KMS-11 (cell line): ENCODE measurements around the gene TGFB3.

Experiments used
- H2AFZ ChIP-seq: fragments of 200-600 bp; sonication (generic); 2 replicates; pipeline ENCODE4 v1.6.1; 2016; ENCODE audit warnings: antibody characterized with exemption, mixed run types, low read depth
- H3K27ac ChIP-seq: fragments of 200-600 bp; sonication (generic); 2 replicates; pipeline ENCODE4 v1.6.1; 2016; ENCODE audit warnings: mild to moderate bottlenecking, mixed run types
- H3K27me3 ChIP-seq: fragments of 200-600 bp; sonication (generic); 2 replicates; pipeline ENCODE4 v1.6.1; 2017; ENCODE audit warnings: mild to moderate bottlenecking, low read depth, mixed run types, moderate library complexity; ENCODE audit not compliant: insufficient read depth
- H3K36me3 ChIP-seq: fragments of 200-600 bp; sonication (generic); 2 replicates; pipeline ENCODE4 v1.6.1; 2017; ENCODE audit warnings: mild to moderate bottlenecking, mixed run types; ENCODE audit not compliant: insufficient read depth
- H3K4me1 ChIP-seq: fragments of 200-600 bp; sonication (generic); 2 replicates; pipeline ENCODE4 v1.6.1; 2016; ENCODE audit warnings: mild to moderate bottlenecking, low read depth, mixed run types; ENCODE audit not compliant: poor library complexity, severe bottlenecking
- H3K4me2 ChIP-seq: fragments of 200-600 bp; sonication (generic); 2 replicates; pipeline ENCODE4 v1.7.0; 2016; ENCODE audit warnings: mild to moderate bottlenecking, mixed run types
- H3K4me3 ChIP-seq: fragments of 200-600 bp; sonication (generic); IDR thresholded peaks from 2 replicates; pipeline ENCODE4 v1.6.1; 2017; ENCODE audit warnings: low read depth, low read length, mixed read lengths; ENCODE audit not compliant: insufficient read depth
- H3K79me2 ChIP-seq: fragments of 200-600 bp; sonication (generic); 2 replicates; pipeline ENCODE4 v1.6.1; 2016; ENCODE audit warnings: low read depth, mixed run types; ENCODE audit not compliant: insufficient read depth
- H3K9ac ChIP-seq: fragments of 200-600 bp; sonication (generic); 2 replicates; pipeline ENCODE4 v1.6.1; 2016; ENCODE audit warnings: mild to moderate bottlenecking, mixed run types
- H4K20me1 ChIP-seq: fragments of 200-600 bp; sonication (generic); 2 replicates; pipeline ENCODE4 v1.6.1; 2016; ENCODE audit warnings: mild to moderate bottlenecking, mixed run types; ENCODE audit not compliant: insufficient read depth
- CTCF ChIP-seq: fragments of 200-600 bp; sonication (generic); conservative IDR thresholded peaks from 2 replicates; pipeline ENCODE4 v1.6.1; 2017; ENCODE audit warnings: low read depth, mild to moderate bottlenecking, antibody characterized with exemption, low read length, moderate library complexity, mixed read lengths

Gene TGFB3

DNA sequence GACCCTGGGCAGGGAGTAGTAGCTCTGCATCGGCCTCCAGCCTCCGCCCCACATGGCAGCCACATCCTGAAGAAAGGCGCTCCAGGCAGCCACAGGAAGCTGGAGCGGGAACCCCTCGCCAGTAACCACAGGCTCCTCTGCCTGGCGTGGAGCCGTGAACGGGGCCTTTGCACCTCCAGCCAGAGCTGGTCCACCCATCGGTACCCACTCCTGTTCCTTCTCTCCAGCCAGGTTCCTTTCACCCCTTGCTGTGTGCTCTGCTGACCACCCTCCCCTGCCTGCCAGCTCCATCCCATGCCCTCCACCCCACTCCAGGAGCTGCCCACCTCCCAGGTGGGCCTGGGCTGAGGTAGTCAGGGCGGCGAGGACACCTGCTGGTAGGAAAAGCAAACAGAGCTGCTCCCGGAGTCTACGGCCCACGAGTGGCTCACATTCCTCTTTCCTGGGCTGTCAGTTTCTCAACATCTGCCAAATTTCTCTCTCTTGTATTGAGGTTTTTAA is 2.7 kb downstream of the TGFB3 start:
- no peak overlapping the region for H3K4me2 ChIP-seq
- H2AFZ ChIP-seq: no peak overlapping the region
- no peak overlapping the region for H3K4me3 ChIP-seq
- H3K27ac ChIP-seq: no peak overlapping the region
- no peaks in the 10 kb centered on the region for H3K27me3 ChIP-seq
- no peak overlapping the region for H3K9ac ChIP-seq
- no peaks in the 10 kb centered on the region for H4K20me1 ChIP-seq
- peak; percentile 48 for TF ChIP-seq CTCF
- peaks cover 11% of the 10 kb centered on the region for H3K4me1 ChIP-seq
- no peaks in the 10 kb centered on the region for H3K79me2 ChIP-seq
- no peaks in the 10 kb centered on the region for H3K36me3 ChIP-seq

GRCh38 chr14:75978249-75978731 is 3.5 kb downstream of the TGFB3 start:
- TF ChIP-seq CTCF: no peak
- Histone ChIP-seq H3K79me2 (no peaks in the 10 kb centered on the region), H3K36me3 (no peaks in the 10 kb centered on the region), H3K27me3 (no peaks in the 10 kb centered on the region), H3K4me2 (no peak overlapping the region), H3K4me1 (peaks cover 10% of the 10 kb centered on the region), H3K9ac (no peak overlapping the region), H2AFZ (no peak overlapping the region), H3K27ac (no peak overlapping the region), H3K4me3 (no peak overlapping the region), H4K20me1 (no peaks in the 10 kb centered on the region)

GRCh38 chr14:75977582-75977943 is 4.2 kb downstream of the TGFB3 start:
- TF ChIP-seq CTCF: no peak
- Histone ChIP-seq H3K36me3 (no peaks in the 10 kb centered on the region), H3K4me2 (no peak overlapping the region), H3K4me3 (no peak overlapping the region), H3K79me2 (no peaks in the 10 kb centered on the region), H3K27ac (no peak overlapping the region), H3K4me1 (peaks cover 5% of the 10 kb centered on the region), H2AFZ (no peak overlapping the region), H3K27me3 (no peaks in the 10 kb centered on the region), H4K20me1 (no peaks in the 10 kb centered on the region), H3K9ac (no peak overlapping the region)

DNA sequence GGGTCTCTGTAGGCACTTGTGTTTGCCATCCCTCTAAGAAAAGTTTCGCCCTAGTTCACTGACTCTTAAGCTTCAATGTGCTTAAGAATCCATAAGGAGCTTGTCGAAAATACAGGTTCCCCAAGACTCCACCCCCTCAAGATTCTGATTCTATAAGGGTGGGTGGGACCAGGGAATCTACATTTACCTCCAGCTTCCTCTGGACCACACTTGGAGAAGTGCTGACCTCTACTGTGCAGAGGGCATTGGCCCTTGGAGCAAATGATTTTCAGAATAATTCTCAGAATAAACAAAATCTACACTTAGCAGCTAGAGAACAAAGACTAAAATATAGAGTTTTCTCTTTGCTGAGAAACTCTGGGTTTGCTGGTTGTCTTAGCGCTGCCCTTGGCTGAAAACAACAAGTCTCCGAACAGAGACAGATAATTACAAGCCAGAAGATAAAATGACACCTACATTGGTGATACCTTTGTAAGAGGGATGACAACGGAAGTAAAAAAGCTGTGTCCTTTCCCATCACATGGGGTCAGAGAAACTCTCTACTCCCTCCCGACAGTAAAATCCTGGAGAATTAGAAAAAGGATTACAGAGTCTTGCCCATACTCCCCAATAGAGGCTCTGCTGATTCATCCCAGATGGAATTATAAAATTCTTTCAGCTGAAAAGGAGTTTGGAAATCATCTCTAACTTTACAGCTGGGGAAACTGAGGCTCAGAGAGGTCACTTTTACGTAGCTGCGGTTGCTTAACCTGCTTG is 4.8 kb downstream of the TGFB3 start:
- peaks cover 5% of the 10 kb centered on the region for H3K4me1 ChIP-seq
- H3K4me3 ChIP-seq: no peak overlapping the region
- no peaks in the 10 kb centered on the region for H3K27me3 ChIP-seq
- H3K4me2 ChIP-seq: no peak overlapping the region
- no peak overlapping the region for H3K27ac ChIP-seq
- H3K36me3 ChIP-seq: no peaks in the 10 kb centered on the region
- TF ChIP-seq CTCF: no peak
- H3K79me2 ChIP-seq: no peaks in the 10 kb centered on the region
- H2AFZ ChIP-seq: no peak overlapping the region
- no peaks in the 10 kb centered on the region for H4K20me1 ChIP-seq
- H3K9ac ChIP-seq: no peak overlapping the region
